Transverse colon (tissue), 4 donors: Measurements from ENCODE around the gene IMMT. TPM values are rescaled to one million over a fixed set of nuclear protein-coding genes. Genes with fewer than 3 reads are reported as not detected.

Experiments used
- DNase-seq: peaks from one replicate; pipeline ENCODE4 v3.0.0-alpha.2; 2019
- H3K27ac ChIP-seq, 4 donors: fragments of 200-600 bp; sonication (generic); 2 replicates each; pipeline ENCODE4 v1.5.1; 2016 to 2018; ENCODE audit warnings: inconsistent platforms in 4 of 4
- H3K27me3 ChIP-seq: fragments of 200-600 bp; sonication (generic); 2 replicates; pipeline ENCODE4 v1.5.1; 2017; ENCODE audit warnings: inconsistent platforms
- H3K36me3 ChIP-seq, 4 donors: fragments of 200-600 bp; sonication (generic); 2 replicates each; pipeline ENCODE4 v1.5.1; 2017 to 2019; ENCODE audit warnings: inconsistent platforms in 4 of 4
- H3K4me1 ChIP-seq, 4 donors: fragments of 200-600 bp; sonication (generic); 2 replicates each; pipeline ENCODE4 v1.5.1; 2017 to 2020; ENCODE audit warnings: inconsistent platforms in 4 of 4
- H3K4me3 ChIP-seq, 4 donors: fragments of 200-600 bp; sonication (generic); 1 replicate in 1 of 4; 2 replicates in 3 of 4; pipeline versions ENCODE4 v1.5.1 to v1.6.1; 2017 to 2019; ENCODE audit warnings: inconsistent platforms in 4 of 4
- H3K9me3 ChIP-seq, 2 donors: fragments of 200-600 bp; sonication (generic); 2 replicates each; pipeline ENCODE4 v1.5.1; 2017 to 2019; ENCODE audit warnings: inconsistent platforms in 2 of 2
- CTCF ChIP-seq, 5 experiments: fragments of 200-600 bp in 3 of 5; fragments of 450-650 bp in 2 of 5; sonication (generic) in 3 of 5; IDR thresholded peaks; 1 replicate in 2 of 5; 2 replicates in 3 of 5; pipeline ENCODE4 v1.5.1; 2016 to 2017; ENCODE audit warnings: antibody characterized with exemption in 5 of 5, inconsistent platforms in 3 of 5, mild to moderate bottlenecking in 2 of 5, moderate library complexity in 1 of 5
- EP300 ChIP-seq: sonication (generic); formaldehyde crosslinking; IDR thresholded peaks from one replicate; pipeline ENCODE4 v1.6.1; 2017; ENCODE audit warnings: antibody characterized with exemption, low read depth
- POLR2A ChIP-seq: fragments of 450-650 bp; IDR thresholded peaks from one replicate; pipeline ENCODE4 v1.6.1; 2016; ENCODE audit warnings: antibody characterized with exemption, mild to moderate bottlenecking, moderate library complexity
- POLR2AphosphoS5 ChIP-seq, 3 donors: sonication (generic); formaldehyde crosslinking; IDR thresholded peaks; one replicate each; pipeline ENCODE4 v1.6.1; 2016; ENCODE audit warnings: antibody characterized with exemption in 3 of 3
- WGBS, 2 donors: methylation state at CpG; one replicate each; pipeline ENCODE4 v1.1.5; 2018; ENCODE audit warnings: low coverage in 1 of 2; 5-methylcytosine and 5-hydroxymethylcytosine counted together
- in situ Hi-C, 4 donors: fragments of 200-750 bp; cut with MboI; loops; one replicate each; pipeline versions ENCODE4 v1.15.0 to v1.15.1; 2017; ENCODE audit warnings: low sequenced_read_pairs in 3 of 4, low pct_ligation_motif_present in 1 of 4, low pct_unique_long_range_greater_than_20kb in 1 of 4
- intact Hi-C: fragments of 100-400 bp; cut with DNase I; formaldehyde crosslinking; loops from one replicate; pipeline ENCODE4 v1.15.1; 2023; ENCODE audit warnings: low total_unique reads
- total RNA-seq, 4 donors: library from RNA; depleted of rRNA; stranded (reverse); fragments of >200 nt; gene quantifications; one replicate each; pipeline ENCODE4 v1.1.0, GENCODE V29; 2016

IMMT gene
- total RNA-seq, 4 donors from 2014 or later = 44.4 to 149 (median 85.8) TPM

- H3K9me3 ChIP-seq = no peaks in the 10 kb centered on the region
- in situ Hi-C loops = loop anchor here in 2 of 4 donors (10.0 to 25.0 kb wide), 2 partner anchors 122 to 129 kb away; no protein-coding TSS in a partner anchor
- 72 to 90% methylated on average over 4 to 6 of the region's 6 CpGs for WGBS, 2 donors
- H3K27me3 ChIP-seq = no peaks in the 10 kb centered on the region
- intact Hi-C loops = no loop called here
- H3K36me3 ChIP-seq = no peaks in the 10 kb centered on the region
- no peak overlapping the region for H3K4me3 ChIP-seq
- no peak for DNase-seq
- TF ChIP-seq CTCF (IDR thresholded peaks at IDR 0.05) = no peak
- no peak for TF ChIP-seq POLR2AphosphoS5 (IDR thresholded peaks at IDR 0.05)
- no peak for TF ChIP-seq POLR2A
- no peak for TF ChIP-seq EP300
- no peak overlapping the region for H3K27ac ChIP-seq
- H3K4me1 ChIP-seq = no peaks in the 10 kb centered on the region
Measured at GRCh38 chr2:86232910-86233309, 37.6 kb upstream of the IMMT start.

GRCh38 chr2:86232373-86232784 lies 37.1 kb upstream of the IMMT start:
- DNase-seq = no peak
- intact Hi-C loops = no loop called here
- in situ Hi-C loops = loop anchor here in 2 of 4 donors (10.0 to 25.0 kb wide), 2 partner anchors 122 to 130 kb away; no protein-coding TSS in a partner anchor

GRCh38 chr2:86231680-86232372 lies 36.6 kb upstream of the IMMT start:
- no peak overlapping the region for H3K4me3 ChIP-seq
- WGBS, 2 donors = 83 to 88% methylated on average over 3 to 13 of the region's 13 CpGs
- in situ Hi-C loops = loop anchor here in 2 of 4 donors (10.0 to 25.0 kb wide), 2 partner anchors 123 to 130 kb away; no protein-coding TSS in a partner anchor

More at GRCh38 chr2:86232373-86232784, 37.1 kb upstream of the IMMT start:
- H3K4me1 ChIP-seq = no peaks in the 10 kb centered on the region
- no peaks in the 10 kb centered on the region for H3K9me3 ChIP-seq
- TF ChIP-seq EP300 = no peak
- no peak for TF ChIP-seq CTCF (IDR thresholded peaks at IDR 0.05)
- TF ChIP-seq POLR2AphosphoS5 (IDR thresholded peaks at IDR 0.05) = no peak
- no peak for TF ChIP-seq POLR2A
- 86% methylated on average over 15 of the region's 15 CpGs; no CpG with 5 or more reads in 1 of the 2 donors for WGBS, 2 donors
- H3K27ac ChIP-seq = no peak overlapping the region
- no peak overlapping the region for H3K4me3 ChIP-seq
- H3K27me3 ChIP-seq = no peaks in the 10 kb centered on the region
- H3K36me3 ChIP-seq = no peaks in the 10 kb centered on the region

More at GRCh38 chr2:86231680-86232372, 36.6 kb upstream of the IMMT start:
- Histone ChIP-seq H3K9me3 (no peaks in the 10 kb centered on the region), H3K27me3 (no peaks in the 10 kb centered on the region), H3K36me3 (no peaks in the 10 kb centered on the region), H3K4me1 (no peaks in the 10 kb centered on the region), H3K27ac (no peak overlapping the region)
- intact Hi-C loops = no loop called here
- DNase-seq = no peak
- no peak for TF ChIP-seq POLR2A
- no peak for TF ChIP-seq POLR2AphosphoS5 (IDR thresholded peaks at IDR 0.05)
- TF ChIP-seq EP300 = no peak
- TF ChIP-seq CTCF (IDR thresholded peaks at IDR 0.05) = no peak
